MM.1S (cell line): ENCODE data around the gene LINGO3.

Experiments used
- DNase-seq: peaks from one replicate; pipeline ENCODE4 v3.0.0-alpha.2; 2015
- H2AFZ ChIP-seq: fragments of 300-600 bp; sonication (generic); 2 replicates; pipeline ENCODE4 v1.6.0; 2016; ENCODE audit warnings: antibody characterized with exemption, low read length
- H3F3A ChIP-seq: fragments of 300-600 bp; sonication (generic); 2 replicates; pipeline ENCODE4 v1.6.1; 2016; ENCODE audit warnings: mild to moderate bottlenecking, antibody characterized with exemption, low read length, moderate library complexity, mixed read lengths; ENCODE audit not compliant: insufficient read depth
- H3K27ac ChIP-seq: fragments of 300-600 bp; sonication (generic); 2 replicates; pipeline ENCODE4 v1.5.1; 2016; ENCODE audit warnings: mild to moderate bottlenecking, low read length
- H3K27me3 ChIP-seq: fragments of 300-600 bp; sonication (generic); replicated peaks from 2 replicates; pipeline ENCODE4 v1.6.0; 2016; ENCODE audit warnings: low read length; ENCODE audit not compliant: insufficient read depth
- H3K36me3 ChIP-seq: fragments of 300-600 bp; sonication (generic); replicated peaks from 2 replicates; pipeline ENCODE4 v1.6.1; 2016; ENCODE audit warnings: mild to moderate bottlenecking, low read length, mixed read lengths; ENCODE audit not compliant: insufficient read depth
- H3K4me1 ChIP-seq: fragments of 300-600 bp; sonication (generic); 2 replicates; pipeline ENCODE4 v1.6.1; 2016; ENCODE audit warnings: low read length, mixed read lengths
- H3K4me2 ChIP-seq: fragments of 300-600 bp; sonication (generic); 2 replicates; pipeline ENCODE4 v1.6.0; 2016; ENCODE audit warnings: low read depth, low read length
- H3K4me3 ChIP-seq: fragments of 300-600 bp; sonication (generic); 2 replicates; pipeline ENCODE4 v1.5.1; 2016; ENCODE audit warnings: low read length, mixed read lengths
- H3K79me2 ChIP-seq: fragments of 300-600 bp; sonication (generic); 2 replicates; pipeline ENCODE4 v1.6.1; 2016; ENCODE audit warnings: mixed run types, low read length, mixed read lengths
- H3K9ac ChIP-seq: fragments of 300-600 bp; sonication (generic); 2 replicates; pipeline ENCODE4 v1.6.1; 2016; ENCODE audit warnings: low read length, mixed read lengths
- H3K9me2 ChIP-seq: fragments of 300-600 bp; sonication (generic); replicated peaks from 2 replicates; pipeline ENCODE4 v1.6.1; 2016; ENCODE audit warnings: mild to moderate bottlenecking, low read length, mixed read lengths; ENCODE audit not compliant: insufficient read depth
- H3K9me3 ChIP-seq: fragments of 300-600 bp; sonication (generic); replicated peaks from 2 replicates; pipeline ENCODE4 v1.6.1; 2016; ENCODE audit warnings: mild to moderate bottlenecking, low read length, mixed read lengths; ENCODE audit not compliant: insufficient read depth
- H4K20me1 ChIP-seq: fragments of 300-600 bp; sonication (generic); 2 replicates; pipeline ENCODE4 v1.6.1; 2016; ENCODE audit warnings: mild to moderate bottlenecking, low read length, moderate library complexity, mixed read lengths; ENCODE audit not compliant: insufficient read depth
- CTCF ChIP-seq: fragments of 300-600 bp; sonication (generic); IDR thresholded peaks from 2 replicates; pipeline ENCODE4 v1.5.1; 2016; ENCODE audit warnings: antibody characterized with exemption, low read length, mixed read lengths
- EZH2 ChIP-seq: fragments of 300-600 bp; sonication (generic); optimal IDR thresholded peaks from 2 replicates; pipeline ENCODE3; 2017; ENCODE audit warnings: low read depth, mild to moderate bottlenecking, antibody characterized with exemption, low read length, mixed read lengths
- EZH2phosphoT487 ChIP-seq: fragments of 300-600 bp; sonication (generic); IDR thresholded peaks from 2 replicates; pipeline ENCODE4 v1.6.1; 2018; ENCODE audit warnings: antibody characterized with exemption, low read length

Gene LINGO3

GRCh38 chr19:2311093-2311492 is 3.1 kb upstream of the LINGO3 start:
- DNase-seq = no peak
- H3K4me3 ChIP-seq = no peak overlapping the region
- H3K9me2 ChIP-seq = no peaks in the 10 kb centered on the region
- H2AFZ ChIP-seq = no peak overlapping the region
- no peaks in the 10 kb centered on the region for H4K20me1 ChIP-seq
- peaks cover 88% of the 10 kb centered on the region for H3K27me3 ChIP-seq
- no peak overlapping the region for H3K4me2 ChIP-seq
- no peaks in the 10 kb centered on the region for H3K9me3 ChIP-seq
- H3K27ac ChIP-seq = no peak overlapping the region
- H3K4me1 ChIP-seq = no peaks in the 10 kb centered on the region
- no peaks in the 10 kb centered on the region for H3K79me2 ChIP-seq
- no peak for TF ChIP-seq CTCF
- TF ChIP-seq EZH2 = no peak
- no peak for TF ChIP-seq EZH2phosphoT487
- H3K9ac ChIP-seq = no peak overlapping the region
- H3K36me3 ChIP-seq = no peaks in the 10 kb centered on the region
- no peaks in the 10 kb centered on the region for H3F3A ChIP-seq

GRCh38 chr19:2309734-2310362 is 1.9 kb upstream of the LINGO3 start:
- Histone ChIP-seq H3K9ac (no peak overlapping the region), H3K27ac (no peak overlapping the region), H3K27me3 (peaks cover 92% of the 10 kb centered on the region), H3K79me2 (no peaks in the 10 kb centered on the region), H3K9me3 (no peaks in the 10 kb centered on the region), H3K9me2 (no peaks in the 10 kb centered on the region), H4K20me1 (no peaks in the 10 kb centered on the region), H3F3A (no peaks in the 10 kb centered on the region), H3K4me3 (no peak overlapping the region), H2AFZ (no peak overlapping the region), H3K36me3 (no peaks in the 10 kb centered on the region), H3K4me1 (no peaks in the 10 kb centered on the region), H3K4me2 (no peak overlapping the region)
- TF ChIP-seq EZH2 (no peak), EZH2phosphoT487 (no peak), CTCF (no peak)
- DNase-seq = no peak

- Histone ChIP-seq H3K27ac (no peak overlapping the region), H3K27me3 (peaks cover 89% of the 10 kb centered on the region), H3K4me1 (no peaks in the 10 kb centered on the region), H3K79me2 (no peaks in the 10 kb centered on the region), H3K36me3 (no peaks in the 10 kb centered on the region), H3F3A (no peaks in the 10 kb centered on the region), H4K20me1 (no peaks in the 10 kb centered on the region), H3K9ac (no peak overlapping the region), H2AFZ (no peak overlapping the region), H3K4me2 (no peak overlapping the region), H3K9me3 (no peaks in the 10 kb centered on the region), H3K4me3 (no peak overlapping the region), H3K9me2 (no peaks in the 10 kb centered on the region)
- DNase-seq = no peak
- no peak for TF ChIP-seq CTCF
- no peak for TF ChIP-seq EZH2phosphoT487
- no peak for TF ChIP-seq EZH2
Observed at GRCh38 chr19:2307518-2308012, 389 bp downstream of the LINGO3 start.
